GM12865 (cell line): ENCODE results near the gene MAP2K5.

ENCODE experiments used
- DNase-seq: peaks from one replicate; pipeline ENCODE4 v3.0.0; 2010; ENCODE audit warnings: low read depth
- H3K4me3 ChIP-seq: 2 replicates; pipeline ENCODE4 v1.5.1; 2011; ENCODE audit warnings: mild to moderate bottlenecking, low read depth, low read length, control low read depth
- CTCF ChIP-seq: IDR thresholded peaks from 2 replicates; pipeline ENCODE4 v1.5.1; 2011; ENCODE audit warnings: low read length, control low read depth, low read depth, inconsistent platforms; ENCODE audit not compliant: insufficient read depth; ENCODE audit errors: missing control alignments

Gene MAP2K5

GRCh38 chr15:67808821-67809220 is 266.3 kb downstream of the MAP2K5 start:
- H3K4me3 ChIP-seq = no peak overlapping the region
- TF ChIP-seq CTCF = no peak
- no peak for DNase-seq

- H3K4me3 ChIP-seq = no peak overlapping the region
- no peak for DNase-seq
- no peak for TF ChIP-seq CTCF
Observed at GRCh38 chr15:67809441-67809840, 266.9 kb downstream of the MAP2K5 start.

GRCh38 chr15:67809866-67810265 is 267.4 kb downstream of the MAP2K5 start:
- no peak for DNase-seq
- no peak overlapping the region for H3K4me3 ChIP-seq
- no peak for TF ChIP-seq CTCF

GRCh38 chr15:67812241-67812644 is 269.7 kb downstream of the MAP2K5 start:
- DNase-seq = no peak
- TF ChIP-seq CTCF = no peak

GRCh38 chr15:67813104-67813634 is 270.7 kb downstream of the MAP2K5 start:
- no peak overlapping the region for H3K4me3 ChIP-seq
- no peak for DNase-seq
- no peak for TF ChIP-seq CTCF

More at GRCh38 chr15:67812241-67812644, 269.7 kb downstream of the MAP2K5 start:
- no peak overlapping the region for H3K4me3 ChIP-seq

- no peak for TF ChIP-seq CTCF
- H3K4me3 ChIP-seq = no peak overlapping the region
- DNase-seq = no peak
Observed at GRCh38 chr15:67815036-67815592, 272.6 kb downstream of the MAP2K5 start.

GRCh38 chr15:67816668-67817067 is 274.2 kb downstream of the MAP2K5 start:
- no peak overlapping the region for H3K4me3 ChIP-seq
- DNase-seq = no peak
- no peak for TF ChIP-seq CTCF
